Thyroid gland (tissue), 4 donors: ENCODE data around the gene PADI2. TPM values are rescaled to one million over a fixed set of nuclear protein-coding genes. Genes with fewer than 3 reads are reported as not detected.

Experiments
- DNase-seq, 2 donors: peaks; one replicate each; pipeline ENCODE4 v3.0.0-alpha.2; 2019
- H3K27ac ChIP-seq, 3 donors: fragments of 200-600 bp; sonication (generic); 1 replicate in 2 of 3; 2 replicates in 1 of 3; pipeline ENCODE4 v1.5.1; 2016 to 2019; ENCODE audit warnings: mild to moderate bottlenecking in 1 of 3, moderate library complexity in 1 of 3
- H3K27me3 ChIP-seq: fragments of 200-600 bp; sonication (generic); one replicate; pipeline ENCODE4 v1.5.1; 2019
- H3K36me3 ChIP-seq, 2 donors: fragments of 200-600 bp; sonication (generic); one replicate each; pipeline ENCODE4 v1.5.1; 2016 to 2019
- H3K4me1 ChIP-seq, 2 donors: fragments of 200-600 bp; sonication (generic); one replicate each; pipeline ENCODE4 v1.5.1; 2017 to 2019
- H3K4me3 ChIP-seq, 3 donors: fragments of 200-600 bp; sonication (generic); replicated peaks in 1 of 3; 1 replicate in 2 of 3; 2 replicates in 1 of 3; pipeline ENCODE4 v1.5.1; 2016; ENCODE audit warnings: mild to moderate bottlenecking in 1 of 3
- H3K9me3 ChIP-seq: fragments of 200-600 bp; sonication (generic); one replicate; pipeline ENCODE4 v1.5.1; 2017
- POLR2A ChIP-seq, 2 donors: fragments of 450-650 bp; IDR thresholded peaks; one replicate each; pipeline ENCODE4 v1.6.1; 2017; ENCODE audit warnings: antibody characterized with exemption in 2 of 2, mild to moderate bottlenecking in 2 of 2, moderate library complexity in 1 of 2
- WGBS, 2 donors: methylation state at CpG; one replicate each; pipeline ENCODE4 v1.1.5; 2017; 5-methylcytosine and 5-hydroxymethylcytosine counted together
- intact Hi-C: fragments of 100-400 bp; cut with DNase I; formaldehyde crosslinking; loops from one replicate; pipeline ENCODE4 v1.15.1; 2023
- total RNA-seq, 4 donors: library from RNA; depleted of rRNA; stranded (reverse); fragments of >200 nt; gene quantifications; one replicate each; pipeline ENCODE4 v1.2.3, GENCODE V29; 2016
- TF ChIP-seq, protein P1 (sequence below), 6 experiments: fragments of 200-600 bp in 3 of 6; fragments of 450-650 bp in 3 of 6; sonication (generic) in 3 of 6; IDR thresholded peaks; one replicate each; pipeline ENCODE4 v1.5.1; 2016 to 2019; ENCODE audit warnings: antibody characterized with exemption in 6 of 6, mild to moderate bottlenecking in 2 of 6, inconsistent platforms in 1 of 6, moderate library complexity in 1 of 6

Gene PADI2
- total RNA-seq, 4 donors from 2014 or later, result 0.13 to 0.49 (median 0.38) TPM

DNA sequence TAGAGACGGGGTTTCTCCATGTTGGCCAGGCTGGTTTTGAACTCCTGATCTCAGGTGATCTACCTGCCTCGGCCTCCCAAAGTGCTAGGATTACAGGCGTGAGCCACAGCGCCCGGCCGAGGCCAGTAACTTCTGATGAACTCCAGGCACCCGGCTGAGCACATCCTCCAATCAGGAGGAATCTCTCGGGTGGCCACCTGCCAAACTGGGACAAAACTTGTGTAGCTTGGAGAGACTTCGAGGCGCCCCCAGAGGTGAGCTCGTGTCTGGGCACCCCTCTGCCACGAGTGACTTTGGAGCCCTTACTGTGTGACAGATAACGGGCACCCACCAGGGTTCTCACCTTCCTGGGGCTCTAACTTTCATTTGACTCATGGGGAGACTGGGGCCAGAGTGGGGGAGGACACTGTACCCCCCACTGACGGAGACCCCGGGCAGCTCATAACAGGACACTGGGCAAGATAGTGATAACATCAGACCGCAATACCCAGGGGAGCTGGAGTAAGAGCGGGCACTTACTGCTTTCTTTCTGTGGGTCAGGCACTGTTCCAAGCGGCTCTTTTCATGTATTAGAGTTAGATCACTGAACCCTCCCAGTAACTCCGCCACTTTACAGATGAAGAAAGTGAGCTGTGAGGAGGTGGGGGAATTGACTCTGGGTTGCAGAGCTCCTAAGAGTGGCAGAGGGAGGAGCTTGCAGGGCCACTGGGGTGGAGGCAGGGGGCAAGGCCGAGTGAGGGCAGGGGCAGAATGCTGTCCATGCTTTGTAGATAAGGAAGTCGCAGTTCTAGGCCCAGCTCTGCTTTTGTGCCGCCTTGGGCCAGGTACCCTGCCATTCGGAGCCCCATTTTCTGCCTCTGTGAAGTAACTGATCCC lies 1.9 kb upstream of the PADI2 start:
- peaks cover 18% of the 10 kb centered on the region for H3K27me3 ChIP-seq
- intact Hi-C loops, result no loop called here
- no peaks in the 10 kb centered on the region for H3K9me3 ChIP-seq
- WGBS, 2 donors, result 45 to 69% methylated on average over 15 to 16 of the region's 23 CpGs
- DNase-seq, result peak; percentile 60 to 74
- H3K4me1 ChIP-seq, result peaks cover 0 to 13% of the 10 kb centered on the region in 2 donors
- H3K4me3 ChIP-seq, result no peak overlapping the region
- no peak overlapping the region for H3K27ac ChIP-seq
- no peaks in the 10 kb centered on the region for H3K36me3 ChIP-seq
- TF ChIP-seq POLR2A (IDR thresholded peaks at IDR 0.05), result no peak
- TF ChIP-seq, protein P1, sequence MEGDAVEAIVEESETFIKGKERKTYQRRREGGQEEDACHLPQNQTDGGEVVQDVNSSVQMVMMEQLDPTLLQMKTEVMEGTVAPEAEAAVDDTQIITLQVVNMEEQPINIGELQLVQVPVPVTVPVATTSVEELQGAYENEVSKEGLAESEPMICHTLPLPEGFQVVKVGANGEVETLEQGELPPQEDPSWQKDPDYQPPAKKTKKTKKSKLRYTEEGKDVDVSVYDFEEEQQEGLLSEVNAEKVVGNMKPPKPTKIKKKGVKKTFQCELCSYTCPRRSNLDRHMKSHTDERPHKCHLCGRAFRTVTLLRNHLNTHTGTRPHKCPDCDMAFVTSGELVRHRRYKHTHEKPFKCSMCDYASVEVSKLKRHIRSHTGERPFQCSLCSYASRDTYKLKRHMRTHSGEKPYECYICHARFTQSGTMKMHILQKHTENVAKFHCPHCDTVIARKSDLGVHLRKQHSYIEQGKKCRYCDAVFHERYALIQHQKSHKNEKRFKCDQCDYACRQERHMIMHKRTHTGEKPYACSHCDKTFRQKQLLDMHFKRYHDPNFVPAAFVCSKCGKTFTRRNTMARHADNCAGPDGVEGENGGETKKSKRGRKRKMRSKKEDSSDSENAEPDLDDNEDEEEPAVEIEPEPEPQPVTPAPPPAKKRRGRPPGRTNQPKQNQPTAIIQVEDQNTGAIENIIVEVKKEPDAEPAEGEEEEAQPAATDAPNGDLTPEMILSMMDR (IDR thresholded peaks at IDR 0.05), result no peak

DNA sequence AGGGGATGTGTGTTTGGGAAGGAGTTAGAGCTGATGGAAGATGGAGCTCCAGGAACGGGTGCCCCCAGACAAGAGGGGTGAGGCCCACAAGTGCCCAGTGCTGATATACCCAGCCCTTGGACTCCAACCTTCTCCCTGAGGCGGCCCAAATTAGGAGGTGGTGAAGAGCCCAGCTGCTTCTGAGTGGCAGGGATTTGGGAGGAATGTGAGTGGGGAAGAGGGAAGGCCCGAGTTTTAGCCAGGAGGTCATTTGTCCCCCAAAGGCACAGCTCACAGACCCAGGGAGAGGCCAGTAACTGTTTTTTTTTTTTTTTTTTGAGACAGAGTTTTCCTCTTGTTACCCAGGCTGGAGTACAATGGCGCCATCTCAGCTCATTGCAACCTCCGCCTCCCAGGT lies 1.2 kb upstream of the PADI2 start:
- WGBS, 2 donors, result 92% methylated on average over 5 of the region's 5 CpGs
- Histone ChIP-seq H3K27ac (no peak overlapping the region), H3K4me1 (peaks cover 0 to 13% of the 10 kb centered on the region in 2 donors), H3K4me3 (no peak overlapping the region), H3K9me3 (no peaks in the 10 kb centered on the region), H3K36me3 (no peaks in the 10 kb centered on the region), H3K27me3 (peaks cover 18% of the 10 kb centered on the region)
- intact Hi-C loops, result no loop called here
- TF ChIP-seq, protein P1 (IDR thresholded peaks at IDR 0.05), result no peak
- no peak for TF ChIP-seq POLR2A (IDR thresholded peaks at IDR 0.05)
- no peak for DNase-seq

DNA sequence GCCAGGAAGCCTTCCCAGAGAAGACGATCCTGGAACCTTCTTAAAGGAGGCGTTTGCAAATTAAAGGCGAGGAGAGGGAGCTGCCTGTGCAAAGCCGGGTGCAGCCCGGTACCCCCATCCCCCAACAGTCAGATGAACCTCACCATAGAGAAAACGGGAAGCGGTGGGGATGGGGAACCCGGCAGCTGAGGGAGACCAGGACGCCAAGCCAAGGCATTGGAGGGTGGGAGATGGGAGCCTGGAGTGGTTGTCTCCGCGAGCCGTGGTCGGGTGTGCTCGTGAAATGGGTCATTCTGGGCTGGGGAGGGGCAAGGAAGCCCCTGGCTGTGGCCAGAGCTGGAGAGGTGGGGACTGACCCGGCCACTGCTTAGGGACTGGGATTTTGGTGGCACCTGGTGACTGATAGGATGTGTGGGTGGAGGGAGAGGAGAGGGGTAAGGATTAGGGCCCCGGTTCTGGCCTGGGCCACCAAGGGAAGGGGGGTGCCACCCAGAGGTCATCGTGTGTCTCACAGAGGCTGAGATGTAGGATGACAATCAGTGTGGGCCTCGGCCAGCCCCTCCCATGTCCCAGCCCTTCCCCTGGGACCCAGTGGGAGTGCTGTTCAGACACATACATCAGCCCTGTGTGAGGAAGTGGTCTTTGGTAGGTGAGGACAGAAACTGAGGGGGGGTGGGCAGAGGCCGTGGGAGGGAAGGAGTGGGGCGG lies 676 bp upstream of the PADI2 start:
- Histone ChIP-seq H3K4me3 (no peak overlapping the region), H3K27ac (no peak overlapping the region), H3K4me1 (peaks cover 0 to 13% of the 10 kb centered on the region in 2 donors), H3K36me3 (no peaks in the 10 kb centered on the region), H3K27me3 (peaks cover 18% of the 10 kb centered on the region), H3K9me3 (no peaks in the 10 kb centered on the region)
- WGBS, 2 donors, result 47 to 56% methylated on average over 20 of the region's 20 CpGs
- no peak for TF ChIP-seq POLR2A (IDR thresholded peaks at IDR 0.05)
- TF ChIP-seq, protein P1 (IDR thresholded peaks at IDR 0.05), result no peak
- DNase-seq, result no peak
- intact Hi-C loops, result no loop called here

DNA sequence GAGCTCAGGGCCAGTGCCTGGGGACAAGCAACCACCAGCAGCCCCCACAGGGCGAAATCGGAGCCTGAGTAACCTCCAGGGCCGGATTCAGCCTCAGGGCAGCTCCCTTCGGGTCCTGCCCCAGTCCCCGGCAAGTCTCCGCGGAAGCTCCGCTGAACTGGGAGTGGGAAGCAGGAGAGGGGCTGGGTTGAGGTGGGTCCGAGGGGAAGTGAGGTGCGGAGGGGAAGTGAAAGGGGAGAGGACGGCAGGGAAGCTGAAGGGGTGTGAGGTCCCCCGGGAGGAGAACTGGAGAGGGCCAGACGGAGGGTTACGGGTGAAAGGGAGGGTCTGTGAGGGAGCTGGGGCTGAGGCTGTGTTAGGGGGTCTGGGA lies 560 bp downstream of the PADI2 start:
- H3K27ac ChIP-seq, result no peak overlapping the region

More for the DNA sequence above, 560 bp downstream of the PADI2 start:
- Histone ChIP-seq H3K9me3 (no peaks in the 10 kb centered on the region), H3K4me3 (no peak overlapping the region), H3K4me1 (peaks cover 0 to 13% of the 10 kb centered on the region in 2 donors), H3K36me3 (no peaks in the 10 kb centered on the region), H3K27me3 (peaks cover 18% of the 10 kb centered on the region)
- DNase-seq, result no peak
- 29 to 45% methylated on average over 14 of the region's 14 CpGs for WGBS, 2 donors
- intact Hi-C loops, result no loop called here
- TF ChIP-seq, protein P1 (IDR thresholded peaks at IDR 0.05), result no peak
- no peak for TF ChIP-seq POLR2A (IDR thresholded peaks at IDR 0.05)
